KBM-7 (cell line): ENCODE data around the gene WDR5.
A peak's percentile ranks its signal among the peaks of the same experiment; 100 is the strongest.

Experiments used
- DNase-seq: peaks from one replicate; pipeline ENCODE4 v3.0.0-alpha.2; 2015
- in situ Hi-C: fragments of 300-500 bp; cut with MboI; formaldehyde crosslinking; loops from 2 replicates; pipeline ENCODE4 v1.14.3; 2020; ENCODE audit warnings: low sequenced_read_pairs, low pct_unique_long_range_greater_than_20kb, mixed read lengths

WDR5 gene

GRCh38 chr9:134130503-134131375, 5.1 kb upstream of the WDR5 start:
- in situ Hi-C loops = no loop called here
- no peak for DNase-seq

- DNase-seq = no peak
- in situ Hi-C loops = no loop called here
Observed at GRCh38 chr9:134131471-134132207, 4.2 kb upstream of the WDR5 start.

GRCh38 chr9:134132208-134132870, 3.5 kb upstream of the WDR5 start:
- in situ Hi-C loops = no loop called here

GRCh38 chr9:134134949-134135342, 936 bp upstream of the WDR5 start:
- in situ Hi-C loops = no loop called here
- DNase-seq = peak; percentile 63

More at GRCh38 chr9:134132208-134132870, 3.5 kb upstream of the WDR5 start:
- DNase-seq = no peak

- in situ Hi-C loops = no loop called here
- peak; percentile 26 for DNase-seq
Observed at GRCh38 chr9:134136118-134136995, 475 bp downstream of the WDR5 start.

GRCh38 chr9:134136996-134137299, 1.1 kb downstream of the WDR5 start:
- in situ Hi-C loops = no loop called here
- DNase-seq = no peak

- DNase-seq = no peak
- in situ Hi-C loops = no loop called here
Observed at GRCh38 chr9:134138292-134138691, 2.4 kb downstream of the WDR5 start.

GRCh38 chr9:134139081-134139480, 3.2 kb downstream of the WDR5 start:
- in situ Hi-C loops = no loop called here
- DNase-seq = no peak

- in situ Hi-C loops = no loop called here
- no peak for DNase-seq
Observed at GRCh38 chr9:134141906-134142305, 6.0 kb downstream of the WDR5 start.

- no peak for DNase-seq
- in situ Hi-C loops = no loop called here
Observed at GRCh38 chr9:134144801-134145200, 8.9 kb downstream of the WDR5 start.

GRCh38 chr9:134145262-134145661, 9.4 kb downstream of the WDR5 start:
- in situ Hi-C loops = no loop called here
- DNase-seq = no peak

GRCh38 chr9:134146774-134147493, 11.1 kb downstream of the WDR5 start:
- DNase-seq = no peak
- in situ Hi-C loops = no loop called here

GRCh38 chr9:134149380-134149779, 13.5 kb downstream of the WDR5 start:
- DNase-seq = no peak
- in situ Hi-C loops = no loop called here

- DNase-seq = no peak
Observed at GRCh38 chr9:134150557-134151214, 14.8 kb downstream of the WDR5 start.

GRCh38 chr9:134152022-134152448, 16.2 kb downstream of the WDR5 start:
- in situ Hi-C loops = no loop called here
- no peak for DNase-seq

More at GRCh38 chr9:134150557-134151214, 14.8 kb downstream of the WDR5 start:
- in situ Hi-C loops = no loop called here

GRCh38 chr9:134152488-134152887, 16.6 kb downstream of the WDR5 start:
- DNase-seq = no peak
- in situ Hi-C loops = no loop called here

- no peak for DNase-seq
- in situ Hi-C loops = no loop called here
Observed at GRCh38 chr9:134153450-134153849, 17.6 kb downstream of the WDR5 start.

GRCh38 chr9:134154262-134154701, 18.4 kb downstream of the WDR5 start:
- no peak for DNase-seq
- in situ Hi-C loops = no loop called here
